Renal cortex interstitium (tissue), 15 donors: ENCODE measurements around the gene MAEL. TPM values are rescaled to one million over a fixed set of nuclear protein-coding genes. Genes with fewer than 3 reads are reported as not detected.

Experiments
- DNase-seq, 11 donors: peaks; one replicate each; pipeline ENCODE4 v3.0.0-alpha.2; 2013; ENCODE audit warnings: low read depth in 9 of 11, low spot score in 4 of 11; ENCODE audit errors: extremely low read depth in 1 of 11
- long read RNA-seq, 16 experiments: transcript quantifications; one replicate each; lab custom pipeline, GENCODE V29; 2026
- polyA plus RNA-seq, 3 donors: library from polyadenylated mRNA; unstranded; fragments of 120-200 nt; gene quantifications; one replicate each; pipeline ENCODE4 v1.2.1, GENCODE V29; 2013; ENCODE audit not compliant: insufficient read length in 3 of 3

The MAEL gene
- polyA plus RNA-seq, result 1 to 10 TPM; 1.4 to 3.3 (median 2.2) TPM
- long read RNA-seq, donor 1, result 0 reads
- long read RNA-seq, donor 2, result 0 reads
- long read RNA-seq, donor 3, result 0 reads
- long read RNA-seq, donor 4, result 0 reads
- long read RNA-seq, donor 5, result 0 reads
- long read RNA-seq, donor 6, result 0 reads
- long read RNA-seq, donor 7, result 0 reads
- long read RNA-seq, donor 8, result 0 reads
- long read RNA-seq, donor 9, result 0 reads
- long read RNA-seq, donor 10, result 0 reads
- long read RNA-seq, donor 11, result 0 reads
- long read RNA-seq, donor 12, result 0 reads
- long read RNA-seq, donor 13, result 0 reads
- long read RNA-seq, donor 14, result 0 reads
- long read RNA-seq, donor 15, result 0 reads
- long read RNA-seq, donor 16, result 0 reads

GRCh38 chr1:166988974-166989515 is at the start of gene MAEL:
TSS of gene MAEL (plus strand) at chr1:166989280. CDS start at chr1:166989353, 73 bp downstream.
- no peak for DNase-seq

DNA sequence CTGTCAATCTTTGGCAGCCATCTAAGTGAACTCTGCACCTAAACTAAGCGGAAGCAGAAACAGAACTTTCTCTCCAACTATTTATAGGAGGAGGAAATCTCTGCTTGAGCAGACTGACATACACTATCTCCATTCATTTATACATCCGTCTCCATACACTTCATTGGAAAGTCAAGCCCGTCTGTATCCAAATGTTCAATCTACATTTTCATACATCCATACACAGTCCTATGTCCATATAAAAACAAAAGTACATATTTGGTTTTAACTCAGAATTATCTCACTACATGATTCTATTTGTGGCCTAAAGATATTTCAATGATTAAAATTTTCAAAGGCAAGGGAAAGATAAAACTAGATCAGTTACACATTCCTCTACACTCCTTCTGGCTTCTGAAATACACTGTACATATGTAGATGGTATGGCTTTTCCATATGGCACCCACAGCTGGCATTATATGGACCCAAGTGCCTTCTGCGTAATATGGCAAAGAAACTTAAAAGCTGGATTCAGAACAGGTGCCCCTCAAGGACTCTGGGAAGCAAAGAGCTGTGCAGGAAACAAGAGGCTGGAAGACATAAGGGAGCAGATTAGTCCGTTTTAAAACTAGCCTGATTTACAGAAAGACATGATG is 49.2 kb upstream of the MAEL start:
- DNase-seq, result no peak

DNA sequence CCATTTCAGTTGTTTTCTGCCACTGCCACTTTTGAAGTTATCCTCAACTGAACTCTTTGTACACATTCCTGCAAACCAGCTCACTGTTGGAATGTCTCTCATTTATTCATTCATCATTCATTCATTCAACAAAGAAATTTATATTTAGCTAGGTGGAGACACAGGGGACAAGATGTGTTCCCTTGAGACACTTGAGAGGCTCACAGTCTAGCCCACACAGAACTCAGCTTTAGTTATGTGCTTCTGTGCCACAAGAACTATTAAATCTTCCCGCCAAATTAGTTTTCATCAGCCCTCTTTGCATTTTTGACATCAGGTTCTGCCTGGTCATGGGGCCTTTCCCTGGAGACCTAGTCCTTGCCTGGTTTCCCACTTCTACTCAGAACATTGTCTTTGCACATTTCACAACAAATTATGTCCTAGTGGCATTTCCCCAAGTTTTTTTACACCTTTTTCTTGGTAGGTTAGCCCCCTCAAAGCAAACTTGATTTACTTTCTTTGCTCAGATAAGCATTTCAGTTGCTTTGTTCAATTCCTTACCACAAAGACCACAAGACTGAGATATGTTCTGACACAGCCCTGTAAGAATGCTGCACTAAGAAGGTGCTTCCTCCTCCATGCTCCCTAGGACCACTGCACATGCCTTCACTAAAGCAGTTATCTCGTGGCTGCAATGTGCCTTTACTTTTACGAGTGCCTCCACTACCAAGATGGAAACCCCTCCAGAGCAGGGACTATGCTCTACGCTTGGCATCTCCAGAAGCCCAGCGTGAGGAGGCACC is 44.7 kb upstream of the MAEL start:
- DNase-seq, result no peak

- peak; percentile 36 to 83 (median 72) for DNase-seq
Observed at GRCh38 chr1:166947398-166948043, 41.6 kb upstream of the MAEL start.

GRCh38 chr1:166948856-166949350 is 40.2 kb upstream of the MAEL start:
- no peak for DNase-seq

GRCh38 chr1:166950156-166950555 is 38.9 kb upstream of the MAEL start:
- DNase-seq, result no peak

DNA sequence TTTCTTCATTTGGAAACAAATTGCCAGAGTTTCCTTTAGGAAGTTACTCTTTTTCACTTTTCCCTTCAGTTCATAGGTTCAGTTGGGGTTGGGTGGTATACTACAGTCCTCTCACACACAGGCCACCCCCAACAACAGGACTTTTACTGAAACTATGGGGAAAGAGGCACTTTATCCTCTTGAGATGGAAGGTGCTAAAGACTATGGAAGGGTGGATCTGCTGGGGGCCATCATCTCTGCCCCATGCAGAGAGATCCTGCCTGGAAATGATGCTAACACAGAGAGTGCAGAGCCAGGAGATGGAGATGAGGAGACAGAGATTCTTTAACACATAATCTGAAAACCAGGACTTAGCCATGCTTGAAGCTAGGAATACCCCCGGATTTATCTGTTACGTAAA is 38.0 kb upstream of the MAEL start:
- DNase-seq, result no peak

- DNase-seq, result no peak
Observed at GRCh38 chr1:166952002-166952746, 36.9 kb upstream of the MAEL start.

DNA sequence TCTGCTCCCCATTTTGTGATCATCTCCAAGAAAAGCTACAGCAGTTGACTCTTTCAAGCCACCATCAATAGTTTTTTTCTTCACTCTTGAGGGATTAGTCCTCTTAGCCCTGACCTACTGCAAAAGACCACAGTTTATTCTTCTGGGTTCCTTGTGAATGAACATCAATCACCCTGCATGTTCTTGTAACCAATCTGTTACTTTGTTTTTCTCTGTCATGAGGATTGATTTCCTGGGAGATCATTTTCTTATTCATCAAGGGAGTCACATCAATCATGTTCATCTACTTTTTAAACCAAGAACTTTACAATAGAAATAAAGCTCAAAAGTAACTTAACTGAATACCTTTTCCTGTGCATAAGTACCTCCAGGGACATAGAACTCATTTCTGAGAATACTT is 35.6 kb upstream of the MAEL start:
- no peak for DNase-seq

DNA sequence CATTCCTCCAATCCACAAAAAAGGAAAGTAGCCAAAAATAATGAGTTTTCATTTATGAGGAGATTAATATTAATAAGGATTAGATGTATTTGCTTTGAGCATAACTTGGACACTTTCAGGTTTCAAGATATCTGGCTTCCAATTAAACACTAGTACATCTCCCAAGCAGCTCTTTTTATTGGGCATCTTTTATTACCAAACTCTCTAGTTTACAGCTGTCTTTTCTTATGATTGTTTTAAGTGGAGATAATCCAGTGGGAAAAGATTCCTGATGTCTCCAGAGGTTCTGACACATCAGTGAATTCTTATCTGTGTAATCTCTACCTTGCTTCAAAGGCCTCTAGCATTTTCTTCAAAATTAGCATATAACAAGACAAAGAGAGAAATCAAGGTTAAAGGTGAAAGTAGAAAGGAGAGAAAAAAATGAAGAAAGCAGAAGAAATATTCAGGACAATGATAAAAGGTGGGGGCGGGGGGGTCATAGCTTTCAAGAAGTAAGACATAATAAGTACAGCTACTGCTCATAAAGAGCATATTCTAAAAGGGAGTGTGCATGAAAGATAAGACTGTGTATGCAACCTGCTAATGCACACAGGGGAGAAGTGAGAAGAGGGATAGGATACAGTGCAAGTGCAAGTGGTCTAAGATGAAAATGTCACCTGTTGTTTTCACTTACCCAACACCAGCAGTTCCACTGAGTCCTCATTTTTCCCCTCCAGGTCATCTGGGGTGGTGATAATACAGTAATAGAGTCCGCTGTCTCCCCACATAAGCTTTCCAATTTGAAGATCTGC is 32.8 kb upstream of the MAEL start:
- no peak for DNase-seq

DNA sequence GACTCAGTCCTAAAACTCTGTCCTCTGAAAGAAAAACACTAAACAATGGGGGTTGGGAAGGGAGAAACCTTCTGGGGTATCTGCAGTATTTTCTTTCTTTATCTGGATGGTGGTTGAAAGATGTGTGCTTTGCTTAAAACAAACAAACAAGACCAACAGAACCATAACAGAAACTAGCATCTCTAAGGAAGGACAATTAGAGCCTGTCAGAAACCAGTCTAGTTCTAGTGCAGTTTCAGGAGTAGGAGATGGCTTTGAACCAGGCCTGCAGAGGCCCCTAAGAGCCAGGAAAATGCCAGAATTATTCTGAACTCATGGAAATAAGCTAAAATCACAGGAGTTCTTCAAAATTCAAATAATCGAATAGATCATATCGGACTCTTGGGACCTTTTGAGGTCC is 32.2 kb upstream of the MAEL start:
- no peak for DNase-seq

DNA sequence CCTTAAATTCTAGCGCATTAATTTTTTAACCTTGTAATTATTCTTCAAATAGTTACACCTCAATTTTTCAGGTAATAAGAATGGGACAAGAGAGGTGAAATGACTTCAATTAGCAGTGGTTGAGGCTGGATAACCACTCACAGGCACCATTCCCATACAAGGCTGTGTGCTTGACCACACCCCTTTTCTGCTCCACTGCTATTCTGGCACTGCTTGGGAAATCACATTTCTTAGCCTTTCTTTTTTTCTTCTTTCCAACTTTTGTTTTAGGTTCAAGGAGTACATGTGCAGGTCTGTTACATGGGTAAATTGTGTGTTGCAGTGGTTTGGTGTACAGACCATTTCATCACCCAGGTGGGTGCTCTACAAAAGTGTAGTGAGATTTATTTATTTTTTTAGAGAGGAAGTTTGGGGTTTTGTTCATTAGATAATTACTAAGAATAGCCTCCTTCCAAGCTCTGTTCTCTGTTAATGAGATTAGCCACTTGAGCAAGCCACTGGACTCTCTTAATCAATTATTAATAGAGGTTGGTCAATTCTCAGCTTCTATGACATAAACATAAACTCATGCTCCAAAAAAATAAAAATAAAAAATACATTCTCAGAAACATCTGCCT is 28.1 kb upstream of the MAEL start:
- no peak for DNase-seq

- DNase-seq, result no peak
Observed at GRCh38 chr1:166969074-166969677, 19.9 kb upstream of the MAEL start.

DNA sequence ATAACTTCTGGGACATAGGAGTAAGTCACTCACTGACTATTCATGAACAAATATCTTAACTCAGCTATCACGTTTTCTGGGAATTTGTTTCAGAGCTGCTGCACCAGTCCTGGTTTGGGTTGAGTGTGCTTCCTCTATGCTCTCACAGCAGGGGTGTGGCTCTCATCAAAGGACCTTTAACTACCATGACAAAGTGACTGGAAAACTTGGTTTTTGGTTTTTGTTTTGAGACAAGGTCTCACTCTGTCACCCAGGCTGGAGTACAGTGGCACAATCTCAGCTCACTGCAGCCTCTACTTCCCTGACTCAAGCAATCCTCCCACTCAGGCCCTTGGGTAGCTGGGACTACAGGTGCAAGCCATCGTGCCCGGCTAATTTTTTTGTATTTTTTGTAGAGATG is 17.8 kb upstream of the MAEL start:
- no peak for DNase-seq

DNA sequence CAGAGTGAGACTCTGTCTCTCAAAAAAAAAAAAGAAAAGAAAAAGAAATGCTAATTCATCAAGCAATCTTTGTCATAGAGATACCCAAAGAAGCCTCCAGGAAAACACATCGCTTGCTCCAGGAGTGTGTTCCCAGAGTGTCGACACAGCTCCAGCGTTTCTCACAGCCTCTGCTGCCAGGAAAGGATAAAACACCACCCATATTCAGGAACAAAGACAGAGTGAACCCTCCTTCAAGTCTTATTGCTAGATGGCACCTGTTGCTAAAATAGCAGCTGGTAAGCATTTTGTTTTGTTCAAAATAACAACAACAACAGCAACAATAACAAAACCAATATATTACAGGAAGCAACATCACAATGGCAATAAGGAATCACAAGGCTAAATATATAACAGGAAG is 16.9 kb upstream of the MAEL start:
- no peak for DNase-seq

DNA sequence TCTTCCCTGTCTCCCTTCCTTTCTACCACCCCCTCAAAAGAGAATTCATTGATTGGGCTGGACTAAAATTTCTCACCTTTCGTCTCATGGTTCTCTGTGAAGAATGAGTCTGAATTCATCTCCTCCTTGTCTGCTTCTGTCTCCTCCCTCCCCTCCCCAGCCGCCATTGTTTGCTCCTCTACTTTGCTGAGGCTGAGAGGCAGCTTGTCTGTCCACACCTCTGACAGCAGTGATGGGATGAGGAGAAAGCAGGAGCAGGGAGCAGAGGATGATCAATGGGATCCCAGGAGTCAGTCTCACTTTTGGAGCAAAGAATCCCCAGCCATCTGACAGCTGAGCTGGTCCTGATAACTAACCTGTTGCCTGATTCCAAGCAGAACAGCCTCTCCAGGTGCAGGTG is 16.3 kb upstream of the MAEL start:
- DNase-seq, result no peak
